Right renal pelvis (tissue), 4 donors: Measurements from ENCODE around the gene HK1. TPM values are rescaled to one million over a fixed set of nuclear protein-coding genes. Genes with fewer than 3 reads are reported as not detected.
"Not testable (repeated sequence)": the region's sequence is repeated elsewhere in the genome, so short reads cannot be mapped to it uniquely, and the experiment has no call there.

Experiments used
- DNase-seq, 4 donors: peaks; one replicate each; pipeline ENCODE4 v3.0.0-alpha.2; 2013; ENCODE audit warnings: low read depth in 4 of 4, low spot score in 3 of 4, missing footprints in 1 of 4
- polyA plus RNA-seq, 4 donors: library from polyadenylated mRNA; unstranded; fragments of 120-200 nt; gene quantifications; one replicate each; pipeline ENCODE4 v1.2.1, GENCODE V29; 2013; ENCODE audit not compliant: insufficient read length in 4 of 4

Gene HK1
- polyA plus RNA-seq, 4 donors, result 50.0 to 58.0 (median 51.1) TPM

GRCh38 chr10:69325637-69326523 is 47.6 kb downstream of the HK1 start:
- DNase-seq, result not testable (repeated sequence)

- DNase-seq, result no peak
Measured at GRCh38 chr10:69326692-69327091, 48.4 kb downstream of the HK1 start.

GRCh38 chr10:69327463-69328379 is 49.4 kb downstream of the HK1 start:
- DNase-seq, result no peak

- no peak for DNase-seq
Measured at GRCh38 chr10:69328380-69328735, 50.1 kb downstream of the HK1 start.

GRCh38 chr10:69328888-69329287 is 50.6 kb downstream of the HK1 start:
- DNase-seq, result not testable (repeated sequence)

- no peak for DNase-seq
Measured at GRCh38 chr10:69329721-69330178, 51.5 kb downstream of the HK1 start.

- DNase-seq, result no peak
Measured at GRCh38 chr10:69331161-69331560, 52.9 kb downstream of the HK1 start.

- DNase-seq, result no peak
Measured at GRCh38 chr10:69332278-69333010, 54.1 kb downstream of the HK1 start.

- no peak for DNase-seq
Measured at GRCh38 chr10:69333205-69333604, 54.9 kb downstream of the HK1 start.

- DNase-seq, result not testable (repeated sequence)
Measured at GRCh38 chr10:69333865-69334301, 55.6 kb downstream of the HK1 start.

- DNase-seq, result no peak
Measured at GRCh38 chr10:69334302-69335062, 56.2 kb downstream of the HK1 start.

GRCh38 chr10:69335063-69335587 is 56.8 kb downstream of the HK1 start:
- DNase-seq, result no peak

GRCh38 chr10:69335613-69336012 is 57.3 kb downstream of the HK1 start:
- DNase-seq, result no peak

GRCh38 chr10:69336952-69337295 is 58.6 kb downstream of the HK1 start:
- DNase-seq, result no peak

GRCh38 chr10:69337296-69338132 is 59.2 kb downstream of the HK1 start:
- DNase-seq, result no peak

GRCh38 chr10:69338133-69338456 is 59.8 kb downstream of the HK1 start:
- no peak for DNase-seq

- no peak for DNase-seq
Measured at GRCh38 chr10:69338547-69339450, 60.5 kb downstream of the HK1 start.

- DNase-seq, result no peak
Measured at GRCh38 chr10:69340695-69341094, 62.4 kb downstream of the HK1 start.
